GM12878 (cell line): ENCODE measurements around the gene TUBA3E.

Experiments used
- E2F4 ChIP-seq: IDR thresholded peaks from 2 replicates; pipeline ENCODE4 v1.6.1; 2012; ENCODE audit warnings: low read depth, low read length, improper control_type of control experiment
- EP300 ChIP-seq, 2 experiments: fragments of 150-350 bp in 1 of 2; IDR thresholded peaks; 2 replicates each; pipeline ENCODE4 v1.6.1; 2011 to 2012; ENCODE audit warnings: low read depth in 2 of 2, low read length in 2 of 2, borderline replicate concordance in 1 of 2, improper control_type of control experiment in 1 of 2, inconsistent platforms in 1 of 2; ENCODE audit not compliant: control insufficient read depth in 1 of 2
- POLR2AphosphoS2 ChIP-seq: IDR thresholded peaks from 2 replicates; pipeline ENCODE4 v1.6.1; 2011; ENCODE audit warnings: low read depth, mild to moderate bottlenecking, low read length, improper control_type of control experiment, moderate library complexity
- POLR2AphosphoS5 ChIP-seq: IDR thresholded peaks from 2 replicates; pipeline ENCODE4 v1.6.1; 2011; ENCODE audit warnings: mild to moderate bottlenecking, low read length, inconsistent platforms
- ZZZ3 ChIP-seq: IDR thresholded peaks from 2 replicates; pipeline ENCODE4 v1.6.1; 2011; ENCODE audit warnings: low read depth; ENCODE audit not compliant: control insufficient read depth, insufficient read length
- TF ChIP-seq, protein P1 (sequence below): IDR thresholded peaks from 2 replicates; pipeline ENCODE4 v1.6.1; 2012; ENCODE audit warnings: low read length, inconsistent platforms

DNA sequence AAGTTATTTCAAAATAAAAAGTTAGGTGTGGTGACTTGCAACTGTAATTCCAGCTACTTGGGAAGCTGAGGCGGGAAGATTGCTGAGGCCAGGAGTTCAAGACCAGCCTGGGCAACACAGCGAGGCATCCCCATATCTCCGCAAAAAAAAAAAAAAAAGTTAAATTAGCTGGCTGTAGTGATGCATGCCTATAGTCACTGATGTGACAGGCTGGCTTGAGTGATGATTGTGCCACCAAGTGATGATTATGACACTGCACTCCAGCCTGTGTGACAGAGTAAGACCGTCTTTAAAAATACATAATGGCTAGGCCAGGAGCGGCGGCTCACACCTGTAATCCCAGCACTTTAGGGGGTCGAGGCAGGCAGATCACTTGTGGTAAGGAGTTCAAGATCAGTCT, 28.3 kb downstream of the TUBA3E start:
- no peak for TF ChIP-seq E2F4
- no peak for TF ChIP-seq POLR2AphosphoS2
- no peak for TF ChIP-seq ZZZ3
- TF ChIP-seq POLR2AphosphoS5, result no peak
- TF ChIP-seq, protein P1, sequence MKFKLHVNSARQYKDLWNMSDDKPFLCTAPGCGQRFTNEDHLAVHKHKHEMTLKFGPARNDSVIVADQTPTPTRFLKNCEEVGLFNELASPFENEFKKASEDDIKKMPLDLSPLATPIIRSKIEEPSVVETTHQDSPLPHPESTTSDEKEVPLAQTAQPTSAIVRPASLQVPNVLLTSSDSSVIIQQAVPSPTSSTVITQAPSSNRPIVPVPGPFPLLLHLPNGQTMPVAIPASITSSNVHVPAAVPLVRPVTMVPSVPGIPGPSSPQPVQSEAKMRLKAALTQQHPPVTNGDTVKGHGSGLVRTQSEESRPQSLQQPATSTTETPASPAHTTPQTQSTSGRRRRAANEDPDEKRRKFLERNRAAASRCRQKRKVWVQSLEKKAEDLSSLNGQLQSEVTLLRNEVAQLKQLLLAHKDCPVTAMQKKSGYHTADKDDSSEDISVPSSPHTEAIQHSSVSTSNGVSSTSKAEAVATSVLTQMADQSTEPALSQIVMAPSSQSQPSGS, result no peak
- TF ChIP-seq EP300 (IDR thresholded peaks at IDR 0.05; ENCODE audit: borderline replicate concordance in 1 of 2, control insufficient read depth in 1 of 2, low read depth in 2 of 2, low read length in 2 of 2), result no peak
